ENCODE measurements around the gene ATXN1.
"Not testable (repeated sequence)": the region's sequence is repeated elsewhere in the genome, so short reads cannot be mapped to it uniquely, and the experiment has no call there.

Gene ATXN1

DNA sequence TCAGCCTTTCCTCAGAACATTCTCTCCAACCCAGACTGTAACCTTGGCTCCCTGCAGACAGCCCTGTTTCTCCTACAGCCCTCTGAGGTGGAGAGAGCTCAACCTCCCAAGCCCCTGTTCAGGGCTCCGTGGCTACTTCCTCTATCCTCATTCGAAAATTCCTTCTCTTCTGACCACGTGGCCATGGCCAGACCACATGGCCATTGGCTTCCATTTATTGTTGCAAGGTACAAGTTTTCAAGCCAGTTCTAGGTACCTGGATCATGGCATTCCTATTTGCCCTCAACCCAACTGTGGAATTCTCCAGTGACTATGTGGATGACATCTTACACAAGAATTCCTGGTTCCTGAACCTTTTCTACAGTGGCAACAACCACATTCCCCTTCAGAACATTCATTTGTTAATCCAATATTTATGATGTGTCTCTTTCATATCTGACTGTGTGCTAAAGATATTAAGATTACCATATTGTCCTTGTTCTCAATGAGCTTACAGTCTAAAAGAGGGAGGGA is 361.0 kb downstream of the ATXN1 start:
- DNase-seq, result no peak

DNA sequence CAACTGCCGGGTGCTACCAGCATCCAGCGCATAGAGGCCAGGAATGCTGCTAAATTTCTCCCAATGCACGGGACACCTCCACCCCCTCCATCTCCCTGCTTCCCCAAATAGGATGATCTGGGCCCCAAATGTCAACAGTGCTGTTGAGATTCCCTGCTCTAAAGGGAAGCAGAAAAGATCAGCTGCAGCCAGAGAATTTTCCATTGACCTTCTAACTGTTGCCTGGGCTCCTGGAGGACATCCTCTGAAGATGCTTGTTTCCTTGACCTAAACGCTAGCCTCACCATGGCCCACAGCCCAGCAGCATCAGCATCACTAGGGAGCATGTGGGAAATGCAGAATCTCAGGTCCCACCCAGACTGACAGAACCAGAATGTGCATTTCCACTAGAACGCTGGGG is 361.6 kb downstream of the ATXN1 start:
- DNase-seq, result no peak

GRCh38 chr6:16399158-16399557 is 362.1 kb downstream of the ATXN1 start:
- no peak for DNase-seq

GRCh38 chr6:16398587-16398986 is 362.7 kb downstream of the ATXN1 start:
- DNase-seq, result no peak

GRCh38 chr6:16397623-16398022 is 363.6 kb downstream of the ATXN1 start:
- DNase-seq, result no peak

DNA sequence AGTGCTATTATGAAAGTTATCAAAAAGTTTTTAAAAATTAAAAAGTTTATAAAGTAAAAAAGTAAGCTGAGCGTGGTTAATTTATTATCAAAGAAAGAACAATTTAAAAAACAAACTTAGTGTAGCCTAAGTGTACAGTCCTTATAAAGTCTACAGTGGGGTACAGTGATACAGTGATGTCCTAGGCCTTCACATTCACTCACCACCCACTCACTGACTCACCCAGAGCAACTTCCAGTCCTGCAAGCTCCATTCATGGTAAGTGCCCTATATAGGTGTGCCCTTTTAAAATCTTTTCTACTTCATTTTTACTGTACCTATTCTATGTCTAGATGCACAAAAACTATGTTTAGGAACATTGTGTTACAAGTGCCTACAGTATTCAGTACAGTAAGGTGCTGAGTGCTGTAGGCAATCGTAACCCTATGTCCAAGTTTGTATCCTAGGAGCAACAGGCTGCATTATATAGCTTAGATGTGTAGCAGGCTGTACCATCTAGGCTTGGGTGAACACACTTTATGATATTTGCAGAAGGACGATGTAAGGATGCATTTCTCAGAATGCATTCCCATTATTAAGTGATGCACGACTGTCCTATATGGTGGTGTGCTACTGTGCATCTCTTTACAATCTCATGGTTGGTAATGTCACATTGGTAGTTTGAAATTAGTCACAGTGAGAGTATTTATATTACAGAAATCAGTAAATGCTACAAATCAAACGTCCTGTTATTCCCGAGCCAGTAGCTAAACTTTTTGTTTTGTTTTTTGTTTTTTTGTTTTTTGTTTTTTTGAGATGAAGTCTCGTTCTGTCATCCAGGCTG is 364.6 kb downstream of the ATXN1 start:
- DNase-seq, result no peak

DNA sequence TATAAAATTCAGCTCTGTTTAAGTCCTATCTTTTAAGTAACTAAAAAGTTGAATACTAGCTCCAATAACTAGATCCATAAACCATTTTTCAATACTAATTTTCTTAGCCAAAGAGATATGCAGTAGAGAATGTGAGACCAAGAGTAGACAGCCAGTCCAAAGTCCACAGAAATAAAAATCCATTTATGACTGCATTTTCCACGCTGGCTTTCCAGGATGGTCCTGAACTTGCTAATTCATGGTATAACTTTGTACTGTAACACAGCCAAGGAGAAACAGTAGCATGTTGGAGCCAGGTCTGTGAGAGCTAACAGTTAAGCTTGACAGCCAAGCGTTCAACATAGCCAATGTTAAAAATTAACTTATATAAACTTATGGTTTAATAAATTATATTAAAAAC is 366.6 kb downstream of the ATXN1 start:
- no peak for DNase-seq

DNA sequence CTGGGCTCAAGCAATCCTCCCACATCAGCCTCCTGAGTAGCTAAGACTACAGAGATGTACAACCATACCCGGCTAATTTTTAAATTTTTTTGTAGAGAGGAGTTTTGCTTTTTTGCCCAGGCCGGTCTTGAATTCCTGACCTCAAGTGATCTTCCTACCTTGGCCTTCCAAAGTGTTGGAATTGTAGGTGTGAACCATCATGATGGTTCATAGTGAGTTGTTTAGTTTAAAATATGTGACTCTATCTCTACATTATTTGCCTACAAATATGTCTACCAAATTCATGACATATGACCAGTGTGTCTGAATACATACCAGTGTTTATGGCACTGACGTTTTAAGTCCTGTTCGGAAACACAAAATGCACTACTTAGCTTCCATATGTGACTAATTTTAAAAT is 367.9 kb downstream of the ATXN1 start:
- no peak for DNase-seq

- DNase-seq, result no peak
Observed at GRCh38 chr6:16392010-16392409, 369.2 kb downstream of the ATXN1 start.

DNA sequence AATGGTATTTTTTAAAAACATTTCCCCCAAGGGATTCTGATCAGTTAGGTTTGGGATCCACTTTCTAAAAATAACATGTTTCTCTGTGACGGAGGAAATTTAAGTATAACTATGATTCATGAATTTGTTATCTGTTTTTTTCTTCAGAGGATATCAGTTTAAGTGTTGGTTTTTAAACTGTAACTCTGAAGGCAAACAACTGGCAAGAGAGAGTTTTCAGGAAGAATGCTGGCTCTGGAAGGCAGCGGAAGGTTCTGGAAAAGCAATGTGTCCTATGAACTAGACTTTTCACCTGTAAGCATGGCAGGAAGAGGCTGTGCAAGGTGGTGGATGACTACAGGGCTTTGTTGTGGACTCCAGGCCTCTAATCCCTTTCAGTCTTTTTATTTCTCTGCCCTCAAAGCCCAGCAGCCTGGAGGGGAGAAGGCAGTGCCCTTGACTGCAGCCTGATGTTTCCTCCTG is 369.8 kb downstream of the ATXN1 start:
- DNase-seq, result no peak

- not testable (repeated sequence) for DNase-seq
Observed at GRCh38 chr6:16390909-16391450, 370.3 kb downstream of the ATXN1 start.

GRCh38 chr6:16389642-16390041 is 371.6 kb downstream of the ATXN1 start:
- DNase-seq, result no peak

DNA sequence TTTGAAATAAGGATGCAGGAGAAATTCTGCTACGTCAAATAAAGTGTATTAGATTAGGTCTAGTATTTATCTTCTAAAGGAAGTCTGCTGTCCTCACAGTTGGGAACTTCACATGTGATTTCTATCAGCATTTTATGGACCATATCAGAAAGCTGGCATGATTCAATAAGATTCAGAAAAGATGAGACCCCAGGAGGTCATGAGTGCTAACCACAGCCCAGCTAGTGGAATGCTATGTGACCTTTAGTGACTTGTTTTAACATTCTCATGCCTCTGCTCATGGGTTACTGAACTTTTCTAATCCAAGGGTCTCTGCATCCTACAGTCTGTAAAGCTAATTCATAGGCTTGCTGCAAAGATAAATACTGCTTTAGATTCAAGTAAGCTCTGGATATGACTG is 372.8 kb downstream of the ATXN1 start:
- DNase-seq, result no peak

GRCh38 chr6:16386057-16386456 is 375.2 kb downstream of the ATXN1 start:
- DNase-seq, result no peak

DNA sequence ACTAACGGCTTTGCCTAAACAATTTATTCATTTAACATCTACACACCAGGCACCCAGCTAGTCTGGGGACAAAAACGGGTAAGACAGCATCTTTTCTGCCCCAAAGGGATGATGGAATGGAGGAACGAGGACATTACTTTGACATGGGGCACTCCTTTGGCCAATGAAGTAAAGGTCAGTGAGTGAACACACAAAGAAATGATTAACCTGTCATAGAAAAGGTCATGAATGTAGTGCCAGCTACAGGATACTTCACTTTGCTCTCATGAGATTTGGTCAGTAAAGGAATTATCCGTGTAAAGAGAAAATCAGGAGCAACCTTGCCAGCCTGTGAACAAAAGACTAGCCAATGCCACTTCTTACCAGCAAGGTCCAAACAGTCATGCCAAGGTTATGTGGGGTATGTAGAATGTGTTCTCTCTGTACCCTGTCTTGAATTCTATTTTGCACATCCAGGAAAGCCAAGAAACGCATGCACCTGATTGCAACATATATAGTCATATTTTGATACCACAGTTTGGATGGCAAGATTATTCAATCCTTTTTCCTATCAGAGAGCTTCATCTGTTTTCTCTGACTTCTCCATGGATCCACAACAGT is 377.6 kb downstream of the ATXN1 start:
- DNase-seq, result no peak

DNA sequence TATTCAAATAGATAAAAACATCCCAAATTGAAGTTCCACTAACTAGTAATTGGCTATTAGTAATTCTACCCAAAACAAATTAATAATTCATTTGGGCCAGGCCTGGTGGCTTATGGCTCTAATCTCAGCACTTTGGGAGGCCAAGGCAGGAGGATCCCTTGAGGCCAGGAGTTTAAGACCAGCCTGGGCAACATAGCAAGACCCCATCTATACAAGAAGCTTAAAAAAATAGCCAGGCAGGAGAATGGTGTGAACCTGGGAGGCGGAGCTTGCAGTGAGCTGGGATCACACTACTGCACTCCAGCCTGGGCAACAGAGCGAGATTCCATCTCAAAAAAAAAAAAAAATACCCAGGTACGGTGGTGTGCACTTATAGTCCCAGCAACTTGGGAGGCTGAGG is 379.3 kb downstream of the ATXN1 start:
- DNase-seq, result not testable (repeated sequence)

- DNase-seq, result no peak
Observed at GRCh38 chr6:16380220-16380809, 380.9 kb downstream of the ATXN1 start.

GRCh38 chr6:16378360-16378759 is 382.9 kb downstream of the ATXN1 start:
- DNase-seq, result not testable (repeated sequence)

GRCh38 chr6:16377470-16377869 is 383.8 kb downstream of the ATXN1 start:
- DNase-seq, result no peak

DNA sequence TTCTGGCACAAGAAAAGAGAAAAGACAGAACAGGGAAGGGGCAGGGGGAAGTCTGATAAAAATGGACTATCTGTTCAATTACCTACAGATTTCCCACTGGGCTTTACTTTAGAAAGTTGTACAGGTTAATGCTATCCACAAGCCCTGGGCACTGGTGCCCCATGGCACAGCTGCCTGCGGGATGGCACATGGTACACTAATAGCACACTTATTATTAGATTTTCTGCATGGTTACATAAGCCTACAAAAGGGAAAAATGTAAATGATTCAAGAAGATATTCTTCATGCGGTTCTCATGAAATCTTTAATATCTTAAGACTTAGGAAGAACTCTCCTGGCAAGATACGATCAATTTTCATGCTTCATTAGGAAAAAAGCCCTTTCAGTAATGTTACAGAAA is 385.4 kb downstream of the ATXN1 start:
- no peak for DNase-seq

- DNase-seq, result no peak
Observed at GRCh38 chr6:16375206-16375605, 386.1 kb downstream of the ATXN1 start.

- no peak for DNase-seq
Observed at GRCh38 chr6:16374461-16375200, 386.6 kb downstream of the ATXN1 start.

DNA sequence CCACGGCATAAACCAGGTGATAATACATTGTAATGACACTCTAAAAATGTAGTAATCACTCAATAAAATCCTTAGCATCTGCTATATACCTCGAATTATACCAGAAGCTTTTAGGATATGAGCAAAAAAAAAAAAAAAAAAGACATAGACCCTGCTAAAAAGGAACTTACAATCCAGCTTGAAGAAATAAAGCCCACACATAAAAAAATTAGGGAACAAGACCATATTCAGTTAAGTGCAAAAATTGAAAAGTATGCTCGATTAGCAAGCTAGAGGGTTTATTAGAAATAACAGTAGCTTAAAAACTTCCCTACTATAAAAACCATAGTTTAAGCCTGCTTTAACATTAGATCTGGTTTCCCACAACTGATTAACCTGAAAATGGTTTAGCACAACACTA is 387.2 kb downstream of the ATXN1 start:
- DNase-seq, result no peak

Measured in SHP77 treated with DMSO at 0.1 percent for 48 hours (cell line).